Breast epithelium (tissue), 4 donors: ENCODE results near the gene PBX3. TPM values are rescaled to one million over a fixed set of nuclear protein-coding genes. Genes with fewer than 3 reads are reported as not detected.

ENCODE experiments used
- DNase-seq, 2 donors: peaks; one replicate each; pipeline ENCODE4 v3.0.0-alpha.2; 2019; ENCODE audit warnings: low spot score in 2 of 2
- H3K27ac ChIP-seq, 2 donors: fragments of 200-600 bp; sonication (generic) in 1 of 2; one replicate each; pipeline ENCODE4 v1.5.1; 2016 to 2019; ENCODE audit warnings: mild to moderate bottlenecking in 1 of 2
- H3K27me3 ChIP-seq, 2 donors: fragments of 200-600 bp; sonication (generic) in 1 of 2; one replicate each; pipeline versions ENCODE4 v1.5.1 to v1.6.0; 2017 to 2019; ENCODE audit warnings: control low read depth in 1 of 2, mild to moderate bottlenecking in 1 of 2
- H3K36me3 ChIP-seq: fragments of 200-600 bp; one replicate; pipeline ENCODE4 v1.5.1; 2019
- H3K4me1 ChIP-seq, 2 donors: fragments of 200-600 bp; sonication (generic); one replicate each; pipeline ENCODE4 v1.5.1; 2016 to 2019; ENCODE audit warnings: control low read depth in 1 of 2
- H3K4me3 ChIP-seq, 3 donors: fragments of 200-600 bp; sonication (generic); 1 replicate in 2 of 3; 2 replicates in 1 of 3; pipeline ENCODE4 v1.5.1; 2016 to 2019; ENCODE audit warnings: mild to moderate bottlenecking in 3 of 3, moderate library complexity in 2 of 3
- H3K9me3 ChIP-seq, 2 donors: fragments of 200-600 bp; sonication (generic) in 1 of 2; one replicate each; pipeline ENCODE4 v1.5.1; 2016 to 2019; ENCODE audit warnings: control low read depth in 1 of 2
- CTCF ChIP-seq, 3 donors: fragments of 450-650 bp; IDR thresholded peaks; one replicate each; pipeline ENCODE4 v1.5.1; 2016 to 2017; ENCODE audit warnings: antibody characterized with exemption in 3 of 3, mild to moderate bottlenecking in 3 of 3, moderate library complexity in 3 of 3
- POLR2A ChIP-seq: fragments of 450-650 bp; IDR thresholded peaks from one replicate; pipeline ENCODE4 v1.6.1; 2016; ENCODE audit warnings: antibody characterized with exemption, mild to moderate bottlenecking, moderate library complexity
- POLR2AphosphoS5 ChIP-seq, 3 donors: sonication (generic); formaldehyde crosslinking; IDR thresholded peaks; one replicate each; pipeline ENCODE4 v1.6.1; 2017; ENCODE audit warnings: antibody characterized with exemption in 3 of 3
- intact Hi-C: fragments of 100-400 bp; cut with DNase I; formaldehyde crosslinking; loops from one replicate; pipeline ENCODE4 v1.15.1; 2023; ENCODE audit warnings: low total_unique reads
- total RNA-seq, 3 donors: library from RNA; depleted of rRNA; stranded (reverse); fragments of >200 nt; gene quantifications; one replicate each; pipeline ENCODE4 v1.1.0, GENCODE V29; 2016

PBX3 gene
- total RNA-seq, 3 donors from 2014 or later: 29.5 to 31.2 (median 29.8) TPM

DNA sequence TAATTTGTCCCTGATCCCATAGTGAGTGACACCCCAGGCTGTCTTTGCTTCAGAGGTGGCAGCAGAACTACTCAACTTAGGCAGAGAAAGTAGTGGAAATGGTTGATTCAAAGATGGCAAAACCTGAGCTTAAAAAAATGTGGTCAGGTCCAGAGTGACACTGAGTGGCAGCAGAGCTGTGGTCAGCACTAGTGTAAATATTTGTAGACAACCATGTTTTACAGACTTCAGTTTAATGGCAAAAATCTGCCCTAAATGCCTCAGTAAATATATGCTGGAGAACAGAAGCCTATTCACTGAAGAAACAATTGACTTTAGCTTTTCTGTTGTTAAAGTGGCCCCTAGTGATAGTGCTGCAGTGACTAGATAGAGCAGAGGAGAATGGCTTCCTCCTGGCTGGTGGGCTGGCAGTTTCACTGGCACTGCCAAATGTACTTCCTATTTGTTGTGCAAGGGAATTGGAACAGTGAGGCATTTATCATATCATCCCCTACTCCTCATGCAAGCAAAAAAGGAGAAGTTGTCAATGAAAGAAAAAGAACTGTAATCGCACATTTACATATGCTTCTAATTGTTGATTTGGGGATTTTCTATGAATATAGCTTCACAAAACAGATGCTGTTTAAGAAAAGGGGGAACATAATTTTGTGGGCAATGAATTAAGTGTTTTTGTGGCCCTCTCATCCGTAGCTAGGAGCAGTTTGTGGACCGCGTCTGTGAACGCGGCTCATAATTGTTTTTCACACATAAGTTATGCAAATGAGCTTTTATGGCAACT is 12.0 kb downstream of the PBX3 start:
- TF ChIP-seq POLR2AphosphoS5 (IDR thresholded peaks at IDR 0.05) (no peak), CTCF (IDR thresholded peaks at IDR 0.05) (no peak), POLR2A (no peak)
- intact Hi-C loops: no loop called here
- H3K36me3 ChIP-seq: no peaks in the 10 kb centered on the region
- H3K27me3 ChIP-seq: no peaks in the 10 kb centered on the region
- H3K27ac ChIP-seq: no peak overlapping the region
- H3K4me1 ChIP-seq: no peaks in the 10 kb centered on the region
- no peaks in the 10 kb centered on the region for H3K9me3 ChIP-seq
- no peak for DNase-seq
- peak overlapping the region in 1 of 3 donors; percentile 26 for H3K4me3 ChIP-seq

DNA sequence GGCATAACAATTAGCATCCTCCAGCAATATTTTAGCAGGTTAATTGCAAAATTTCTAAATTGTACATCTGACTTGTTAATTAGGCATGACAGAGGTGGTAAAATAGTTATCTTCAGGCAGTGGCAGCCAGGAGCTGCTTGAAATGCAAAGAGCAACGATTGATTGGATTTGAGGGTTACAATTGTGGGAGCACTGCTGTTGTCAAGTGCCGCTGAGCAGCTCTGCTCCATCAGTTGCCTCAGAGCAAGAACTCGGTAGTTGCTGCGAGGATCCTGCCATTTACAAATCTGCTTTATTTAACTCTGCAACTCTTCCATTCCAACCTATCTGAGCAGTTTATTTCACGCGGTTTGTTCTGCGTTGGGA is 12.6 kb downstream of the PBX3 start:
- Histone ChIP-seq H3K36me3 (no peaks in the 10 kb centered on the region), H3K4me3 (peak overlapping the region in 1 of 3 donors; percentile 26), H3K27ac (no peak overlapping the region), H3K27me3 (no peaks in the 10 kb centered on the region), H3K4me1 (no peaks in the 10 kb centered on the region), H3K9me3 (no peaks in the 10 kb centered on the region)
- intact Hi-C loops: no loop called here
- DNase-seq: no peak
- TF ChIP-seq CTCF (IDR thresholded peaks at IDR 0.05): no peak
- no peak for TF ChIP-seq POLR2AphosphoS5 (IDR thresholded peaks at IDR 0.05)
- TF ChIP-seq POLR2A: no peak

GRCh38 chr9:125760537-125760936 is 13.4 kb downstream of the PBX3 start:
- H3K4me1 ChIP-seq: no peaks in the 10 kb centered on the region
- H3K36me3 ChIP-seq: no peaks in the 10 kb centered on the region
- no peak overlapping the region for H3K27ac ChIP-seq
- intact Hi-C loops: no loop called here
- DNase-seq: no peak
- H3K27me3 ChIP-seq: no peaks in the 10 kb centered on the region
- TF ChIP-seq POLR2AphosphoS5 (IDR thresholded peaks at IDR 0.05): no peak
- H3K9me3 ChIP-seq: no peaks in the 10 kb centered on the region
- no peak overlapping the region for H3K4me3 ChIP-seq

GRCh38 chr9:125761676-125762450 is 14.7 kb downstream of the PBX3 start:
- Histone ChIP-seq H3K36me3 (no peaks in the 10 kb centered on the region), H3K27me3 (no peaks in the 10 kb centered on the region), H3K9me3 (no peaks in the 10 kb centered on the region), H3K4me1 (no peaks in the 10 kb centered on the region), H3K27ac (no peak overlapping the region), H3K4me3 (no peak overlapping the region)
- TF ChIP-seq CTCF (IDR thresholded peaks at IDR 0.05): no peak
- TF ChIP-seq POLR2A: no peak
- TF ChIP-seq POLR2AphosphoS5 (IDR thresholded peaks at IDR 0.05): no peak
- no peak for DNase-seq
- intact Hi-C loops: no loop called here

GRCh38 chr9:125763394-125763801 is 16.2 kb downstream of the PBX3 start:
- no peaks in the 10 kb centered on the region for H3K27me3 ChIP-seq
- no peak for TF ChIP-seq CTCF (IDR thresholded peaks at IDR 0.05)
- TF ChIP-seq POLR2AphosphoS5 (IDR thresholded peaks at IDR 0.05): no peak
- TF ChIP-seq POLR2A: no peak
- H3K27ac ChIP-seq: no peak overlapping the region
- DNase-seq: no peak
- H3K4me1 ChIP-seq: no peaks in the 10 kb centered on the region
- H3K4me3 ChIP-seq: no peak overlapping the region
- H3K9me3 ChIP-seq: no peaks in the 10 kb centered on the region
- no peaks in the 10 kb centered on the region for H3K36me3 ChIP-seq
- intact Hi-C loops: no loop called here
